CD4-positive, alpha-beta T cell (primary cell): ENCODE measurements around the gene CYP2J2. TPM values are rescaled to one million over a fixed set of nuclear protein-coding genes. Genes with fewer than 3 reads are reported as not detected.

Experiments
- ATAC-seq: fragments of 200-7000 bp; cut with Tn5 transposase; one replicate; pipeline ENCODE4 v1.10.0; 2022; ENCODE audit warnings: mild to moderate bottlenecking; ENCODE audit not compliant: poor library complexity
- CTCF ChIA-PET: fragments of 350-600 bp; sonication (Branson Sonifier 250); formaldehyde crosslinking; loops from one replicate; lab custom pipeline; 2021; ENCODE audit warnings: antibody characterized with exemption, inconsistent platforms; lab: Charles Lee
- POLR2A ChIA-PET: fragments of 350-600 bp; sonication (Branson Sonifier 250); formaldehyde crosslinking; loops from one replicate; lab custom pipeline; 2021; ENCODE audit warnings: antibody characterized with exemption, inconsistent platforms; lab: Charles Lee
- DNase-seq, 14 experiments: peaks; one replicate each; pipeline ENCODE4 v3.0.0-alpha.2; 2013 to 2020; ENCODE audit warnings: mixed read lengths in 2 of 14
- H3K27ac ChIP-seq, 2 donors: one replicate each; pipeline versions ENCODE4 v1.5.1 to v1.7.0; 2013; ENCODE audit warnings: low read length in 2 of 2, low read depth in 1 of 2, mild to moderate bottlenecking in 1 of 2
- H3K27me3 ChIP-seq, 2 experiments: 1 replicate in 1 of 2; 2 replicates in 1 of 2; pipeline versions ENCODE4 v1.6.1 to v1.7.0; 2013; ENCODE audit warnings: low read length in 2 of 2, control low read depth in 1 of 2, mild to moderate bottlenecking in 1 of 2, moderate library complexity in 1 of 2; ENCODE audit not compliant: insufficient read depth in 2 of 2, control insufficient read depth in 1 of 2
- H3K36me3 ChIP-seq: one replicate; pipeline ENCODE4 v1.6.1; 2013; ENCODE audit warnings: low read length, control low read depth; ENCODE audit not compliant: insufficient read depth
- H3K4me1 ChIP-seq: one replicate; pipeline ENCODE4 v1.6.1; 2013; ENCODE audit warnings: low read length, control low read depth; ENCODE audit not compliant: insufficient read depth
- H3K4me3 ChIP-seq: one replicate; pipeline ENCODE4 v1.5.1; 2013; ENCODE audit warnings: mild to moderate bottlenecking, low read length, moderate library complexity
- H3K9me3 ChIP-seq, 2 experiments: 1 replicate in 1 of 2; 2 replicates in 1 of 2; pipeline versions ENCODE4 v1.6.1 to v1.7.0; 2013; ENCODE audit warnings: low read length in 2 of 2, mild to moderate bottlenecking in 2 of 2, control low read depth in 1 of 2, moderate library complexity in 1 of 2; ENCODE audit not compliant: control insufficient read depth in 1 of 2, insufficient read depth in 1 of 2
- H3K27ac Mint-ChIP-seq: one replicate; pipeline ENCODE4 v1.8.0; 2020; ENCODE audit warnings: mixed read lengths
- H3K27me3 Mint-ChIP-seq: one replicate; pipeline ENCODE4 v1.8.0; 2021; ENCODE audit warnings: mixed read lengths
- H3K36me3 Mint-ChIP-seq: one replicate; pipeline ENCODE4 v1.8.0; 2021; ENCODE audit warnings: low read depth, mixed read lengths
- H3K4me1 Mint-ChIP-seq: one replicate; pipeline ENCODE4 v1.8.0; 2021; ENCODE audit warnings: low read depth, mixed read lengths
- H3K4me3 Mint-ChIP-seq: one replicate; pipeline ENCODE4 v1.8.0; 2020; ENCODE audit warnings: mild to moderate bottlenecking, mixed read lengths
- H3K9me3 Mint-ChIP-seq: one replicate; pipeline ENCODE4 v1.8.0; 2020; ENCODE audit warnings: mixed read lengths
- CTCF ChIP-seq: fragments of 200-600 bp; IDR thresholded peaks from one replicate; pipeline ENCODE4 v1.8.0; 2022; ENCODE audit warnings: antibody characterized with exemption, mild to moderate bottlenecking
- intact Hi-C, 2 experiments: fragments of 100-400 bp; cut with DNase I in 1 of 2; cut with micrococcal nuclease in 1 of 2; formaldehyde crosslinking; loops; one replicate each; pipeline versions ENCODE4 v1.15.1 to v1.9.0; 2023 to 2025; cut with DNase I, micrococcal nuclease
- total RNA-seq, 174 experiments: library from RNA in 2 of 174; stranded (reverse) in 2 of 174; gene quantifications; one replicate each; pipeline ENCODE4 v1.2.3 and lab custom pipeline; 2021 to 2026

Gene CYP2J2
- total RNA-seq, 2 experiments from 2014 or later, result 0.28 to 0.33 TPM

- ChIA-PET CTCF (no interaction called here), POLR2A (no interaction called here)
- Mint-ChIP-seq H3K27ac (no peak overlapping the region), H3K36me3 (peaks cover 68% of the 10 kb centered on the region), H3K27me3 (no peaks in the 10 kb centered on the region), H3K9me3 (peaks cover 4% of the 10 kb centered on the region), H3K4me1 (no peaks in the 10 kb centered on the region), H3K4me3 (no peak overlapping the region)
- intact Hi-C loops, result no loop called here
- no peak for ATAC-seq
- Histone ChIP-seq H3K27ac (no peak overlapping the region), H3K4me1 (no peaks in the 10 kb centered on the region), H3K27me3 (no peaks in the 10 kb centered on the region), H3K36me3 (peaks cover 9% of the 10 kb centered on the region), H3K9me3 (no peaks in the 10 kb centered on the region), H3K4me3 (no peak overlapping the region)
- DNase-seq, result no peak
- no peak for TF ChIP-seq CTCF
Observed at GRCh38 chr1:59852117-59852516, 74.5 kb downstream of the CYP2J2 start.

- Histone ChIP-seq H3K27ac (no peak overlapping the region), H3K9me3 (no peaks in the 10 kb centered on the region), H3K4me1 (no peaks in the 10 kb centered on the region), H3K27me3 (no peaks in the 10 kb centered on the region), H3K4me3 (no peak overlapping the region), H3K36me3 (peaks cover 9% of the 10 kb centered on the region)
- no peak for TF ChIP-seq CTCF
- ChIA-PET CTCF (no interaction called here), POLR2A (interaction anchor here (1.0 kb wide), 1 partner anchor 32 kb away, joined by 3 read pairs; the partner anchor contains the start of gene HOOK1)
- Mint-ChIP-seq H3K4me1 (peaks cover 4% of the 10 kb centered on the region), H3K36me3 (peaks cover 82% of the 10 kb centered on the region), H3K27me3 (no peaks in the 10 kb centered on the region), H3K27ac (no peak overlapping the region), H3K4me3 (no peak overlapping the region), H3K9me3 (no peaks in the 10 kb centered on the region)
- DNase-seq (no peak), ATAC-seq (no peak)
- intact Hi-C loops, result no loop called here
Observed at GRCh38 chr1:59846895-59847282, 79.7 kb downstream of the CYP2J2 start.

GRCh38 chr1:59846209-59846894 is 80.2 kb downstream of the CYP2J2 start:
- peaks cover 4% of the 10 kb centered on the region for H3K4me1 Mint-ChIP-seq
- H3K27ac Mint-ChIP-seq, result no peak overlapping the region
- CTCF ChIA-PET, result no interaction called here
- intact Hi-C loops, result no loop called here
- ATAC-seq (no peak), DNase-seq (no peak)
- no peaks in the 10 kb centered on the region for H3K27me3 ChIP-seq
- no peak overlapping the region for H3K27ac ChIP-seq
- H3K9me3 Mint-ChIP-seq, result no peaks in the 10 kb centered on the region
- H3K36me3 Mint-ChIP-seq, result peaks cover 83% of the 10 kb centered on the region
- no peaks in the 10 kb centered on the region for H3K4me1 ChIP-seq
- no peak overlapping the region for H3K4me3 ChIP-seq
- no peak for TF ChIP-seq CTCF
- H3K4me3 Mint-ChIP-seq, result no peak overlapping the region
- POLR2A ChIA-PET, result interaction anchor here (1.0 kb wide), 1 partner anchor 32 kb away, joined by 3 read pairs; the partner anchor contains the start of gene HOOK1
- peaks cover 9% of the 10 kb centered on the region for H3K36me3 ChIP-seq
- H3K9me3 ChIP-seq, result no peaks in the 10 kb centered on the region
- no peaks in the 10 kb centered on the region for H3K27me3 Mint-ChIP-seq
